Endothelial cell of umbilical vein (primary cell): ENCODE measurements around the gene PPP4R4. TPM values are rescaled to one million over a fixed set of nuclear protein-coding genes. Genes with fewer than 3 reads are reported as not detected.
A peak's percentile ranks its signal among the peaks of the same experiment; 100 is the strongest.

Experiments used
- Bru-seq: library from RNA; stranded (reverse); fragments of 400-500 nt; gene quantifications from one replicate; lab custom pipeline; 2021; lab: Mats Ljungman, UMichigan
- BruChase-seq, 2 experiments: library from RNA; stranded (reverse); fragments of 400-500 nt; gene quantifications; one replicate each; lab custom pipeline; 2021; lab: Mats Ljungman, UMichigan
- BruUV-seq: library from RNA; stranded (reverse); fragments of 400-500 nt; replicated peaks from 2 replicates; lab custom pipeline; 2021; lab: Mats Ljungman, UMichigan
- CTCF ChIA-PET: fragments of 300-600, 350-600 bp; sonication (Branson Sonifier 250); formaldehyde crosslinking; loops from one replicate; lab custom pipeline; 2021; ENCODE audit warnings: antibody characterized with exemption, inconsistent platforms; lab: Charles Lee
- POLR2A ChIA-PET: fragments of 300-600, 350-600 bp; sonication (Branson Sonifier 250); formaldehyde crosslinking; loops from one replicate; lab custom pipeline; 2021; ENCODE audit warnings: antibody characterized with exemption, inconsistent platforms; lab: Charles Lee
- DNase-seq: peaks from one replicate; pipeline ENCODE4 v3.0.0-alpha.2; 2011; ENCODE audit warnings: low read depth, low spot score
- FAIRE-seq: peaks from 2 replicates; lab custom pipeline; 2011; peaks lifted over from hg19 to GRCh38; lab: Jason Lieb, UNC
- H2AFZ ChIP-seq: 2 replicates; pipeline ENCODE4 v1.6.0; 2012; ENCODE audit warnings: low read depth, low read length, control low read depth, inconsistent platforms
- H3K27ac ChIP-seq: 2 replicates; pipeline ENCODE4 v1.5.1; 2011; ENCODE audit warnings: low read depth, mild to moderate bottlenecking, control low read depth, low read length, moderate library complexity; ENCODE audit not compliant: insufficient read depth
- H3K27me3 ChIP-seq, 2 experiments: 2 replicates each; pipeline versions ENCODE4 v1.6.0 to v1.6.1; 2011; ENCODE audit warnings: low read length in 2 of 2, mixed read lengths in 1 of 2; ENCODE audit not compliant: control insufficient read depth in 2 of 2, insufficient read depth in 2 of 2
- H3K36me3 ChIP-seq, 2 experiments: 2 replicates in 1 of 2; 3 replicates in 1 of 2; pipeline ENCODE4 v1.5.1; 2011; ENCODE audit warnings: low read length in 2 of 2, mild to moderate bottlenecking in 1 of 2, moderate library complexity in 1 of 2; ENCODE audit not compliant: control insufficient read depth in 2 of 2, insufficient read depth in 2 of 2; ENCODE audit errors: extremely low read depth in 1 of 2
- H3K4me1 ChIP-seq: 3 replicates; pipeline ENCODE4 v1.5.1; 2011; ENCODE audit warnings: mild to moderate bottlenecking, low read length; ENCODE audit not compliant: control insufficient read depth, insufficient read depth; ENCODE audit errors: extremely low read depth
- H3K4me2 ChIP-seq: 2 replicates; pipeline ENCODE4 v1.6.1; 2011; ENCODE audit warnings: low read length, control low read depth, mixed read lengths; ENCODE audit not compliant: insufficient read depth
- H3K4me3 ChIP-seq, 3 experiments: fragments of 200-600 bp in 1 of 3; sonication (generic), shearing (Covaris generic) in 1 of 3; replicated peaks in 1 of 3; 2 replicates each; pipeline ENCODE4 v1.5.1; 2011 to 2016; ENCODE audit warnings: control low read depth in 3 of 3, low read length in 3 of 3, mild to moderate bottlenecking in 2 of 3, inconsistent platforms in 1 of 3, low read depth in 1 of 3, moderate library complexity in 1 of 3; ENCODE audit not compliant: insufficient read depth in 1 of 3
- H3K79me2 ChIP-seq: 2 replicates; pipeline ENCODE4 v1.6.0; 2012; ENCODE audit warnings: low read length, inconsistent platforms; ENCODE audit not compliant: control insufficient read depth, insufficient read depth
- H3K9ac ChIP-seq: replicated peaks from 2 replicates; pipeline ENCODE3; 2011; ENCODE audit warnings: low read length, control low read depth; ENCODE audit not compliant: insufficient read depth; ENCODE audit errors: extremely low read depth
- H3K9me1 ChIP-seq: replicated peaks from 3 replicates; pipeline ENCODE4 v1.6.0; 2011; ENCODE audit warnings: mild to moderate bottlenecking, low read length; ENCODE audit not compliant: control insufficient read depth, insufficient read depth; ENCODE audit errors: extremely low read depth
- H3K9me3 ChIP-seq: replicated peaks from 2 replicates; pipeline ENCODE4 v1.5.1; 2012; ENCODE audit warnings: low read length, inconsistent platforms; ENCODE audit not compliant: control insufficient read depth, insufficient read depth
- H4K20me1 ChIP-seq: replicated peaks from 2 replicates; pipeline ENCODE3; 2011; ENCODE audit warnings: mild to moderate bottlenecking, low read length; ENCODE audit not compliant: control insufficient read depth, insufficient read depth; ENCODE audit errors: extremely low read depth
- CTCF ChIP-seq, 2 donors: IDR thresholded peaks; 1 replicate in 1 of 2; 2 replicates in 1 of 2; pipeline ENCODE4 v1.5.1; 2011; ENCODE audit warnings: low read length in 2 of 2, mild to moderate bottlenecking in 2 of 2, moderate library complexity in 2 of 2, control low read depth in 1 of 2, inconsistent platforms in 1 of 2, low read depth in 1 of 2; ENCODE audit not compliant: insufficient read depth in 1 of 2; ENCODE audit errors: extremely low read depth in 1 of 2
- EZH2 ChIP-seq: IDR thresholded peaks from 2 replicates; pipeline ENCODE4 v1.6.1; 2012; ENCODE audit warnings: borderline replicate concordance, low read depth, mild to moderate bottlenecking, moderate library complexity, low read length, inconsistent platforms; ENCODE audit not compliant: severe bottlenecking
- FOS ChIP-seq: IDR thresholded peaks from 2 replicates; pipeline ENCODE4 v1.6.1; 2011; ENCODE audit warnings: mild to moderate bottlenecking, low read length, moderate library complexity, borderline replicate concordance; ENCODE audit not compliant: insufficient read depth
- GATA2 ChIP-seq: IDR thresholded peaks from 2 replicates; pipeline ENCODE4 v1.7.0; 2011; ENCODE audit warnings: low read depth, mild to moderate bottlenecking, moderate library complexity, mixed read lengths, low read length; ENCODE audit not compliant: insufficient read length, insufficient read depth
- JUN ChIP-seq: IDR thresholded peaks from 2 replicates; pipeline ENCODE4 v1.6.1; 2011; ENCODE audit warnings: borderline replicate concordance, low read depth; ENCODE audit not compliant: insufficient read length, insufficient read depth
- MAX ChIP-seq: IDR thresholded peaks from 2 replicates; pipeline ENCODE4 v1.6.1; 2011; ENCODE audit not compliant: insufficient read depth, insufficient read length
- MYC ChIP-seq: IDR thresholded peaks from one replicate; pipeline ENCODE4 v1.6.1; 2011; ENCODE audit warnings: mild to moderate bottlenecking, low read depth, low read length
- POLR2A ChIP-seq: IDR thresholded peaks from 2 replicates; pipeline ENCODE4 v1.6.1; 2012; ENCODE audit warnings: low read depth, mild to moderate bottlenecking, control low read depth, low read length
- POLR2AphosphoS5 ChIP-seq: IDR thresholded peaks from 2 replicates; pipeline ENCODE4 v1.6.1; 2012; ENCODE audit warnings: low read depth, mild to moderate bottlenecking, control low read depth, low read length, moderate library complexity; ENCODE audit not compliant: insufficient read depth
- dilution Hi-C: fragments of 300-500 bp; cut with MboI; formaldehyde crosslinking; loops from one replicate; pipeline ENCODE4 v1.15.0; 2019; ENCODE audit warnings: low sequenced_read_pairs; ENCODE audit not compliant: extremely low pct_ligation_motif_present
- intact Hi-C: fragments of 100-400 bp; cut with micrococcal nuclease; formaldehyde crosslinking; loops from one replicate; pipeline ENCODE4 v1.10.0; 2022
- long read RNA-seq: library from polyadenylated mRNA; stranded (forward); transcript quantifications from one replicate; pipeline ENCODE4 v2.0.0, GENCODE V29; 2021
- polyA minus RNA-seq, 3 experiments: library from RNA; depleted of rRNA, polyadenylated mRNA; stranded (reverse); fragments of >200 nt; gene quantifications; 1 replicate in 1 of 3; 2 replicates in 2 of 3; pipeline ENCODE4 v1.2.3, GENCODE V29; 2011
- polyA plus RNA-seq, 4 experiments: library from polyadenylated mRNA; depleted of rRNA in 3 of 4; stranded (reverse) in 3 of 4; unstranded in 1 of 4; fragments of >200 nt; gene quantifications; 2 replicates each; pipeline versions ENCODE4 v1.2.1 to v1.2.3, GENCODE V29; 2011 to 2012; ENCODE audit warnings: missing spikeins in 1 of 4
- total RNA-seq: library from RNA; stranded (reverse); gene quantifications from 2 replicates; pipeline ENCODE4 v1.2.3, GENCODE V29; 2021

PPP4R4 gene
- not detected in 2 replicates for total RNA-seq
- polyA plus RNA-seq, result not detected in 2 replicates
- polyA plus RNA-seq (2011; cell fraction: cytosol; rRNA removed), result not detected in 2 replicates
- polyA plus RNA-seq (2011; cell fraction: nucleus; rRNA removed), result not detected in 2 replicates
- polyA plus RNA-seq (2012), result not detected in 2 replicates
- polyA minus RNA-seq, result 0.06 TPM in 1 of 2 replicates, not detected in the other
- not detected for polyA minus RNA-seq (2011; cell fraction: cytosol; rRNA and poly(A)+ RNA removed)
- polyA minus RNA-seq (2011; cell fraction: nucleus; rRNA and poly(A)+ RNA removed), result 0.10 TPM in 1 of 2 replicates, not detected in the other
- Bru-seq, nascent RNA, result percentile 10 among the genes with signal in this experiment
- percentile 9 among the genes with signal in this experiment for BruChase-seq, experiment 1, labeled RNA remaining after a 6-hour chase
- percentile 9 among the genes with signal in this experiment for BruChase-seq, experiment 2, labeled RNA remaining after a 2-hour chase
- long read RNA-seq, result 0 reads

GRCh38 chr14:94173885-94174603 is at the start of gene PPP4R4:
PPP4R4 (plus strand) TSS chr14:94174322; CDS start chr14:94174466, 144 bp downstream.
- CTCF ChIA-PET, result interaction anchor here (0.6 to 2.4 kb wide), 8 partner anchors 21 to 234 kb away, joined by 3 to 8 read pairs (median 3); no protein-coding TSS in a partner anchor
- peak; percentile 64 for DNase-seq
- H3K4me3 ChIP-seq, result peak within 1 kb of the TSS; percentile 8 to 39 (median 24)
- no peak for FAIRE-seq
- H3K27me3 ChIP-seq, result peaks cover 29 to 61% of the 10 kb centered on the region in 2 experiments
- TF ChIP-seq CTCF (IDR thresholded peaks at IDR 0.05; ENCODE audit: extremely low read depth in 1 of 2, insufficient read depth in 1 of 2, low read depth in 1 of 2, low read length in 2 of 2) (no peak), EZH2 (no peak), GATA2 (no peak), POLR2A (no peak), FOS (no peak), MYC (no peak), MAX (no peak), POLR2AphosphoS5 (no peak), JUN (no peak)
- intact Hi-C loops, result loop anchor here (5.0 kb wide), 1 partner anchor 92 kb away; the partner anchor contains the start of genes DDX24 and IFI27L1
- no peaks in the 10 kb centered on the region for H3K9me1 ChIP-seq
- dilution Hi-C loops, result no loop called here
- POLR2A ChIA-PET, result no interaction called here
- no peaks in the 10 kb centered on the region for H4K20me1 ChIP-seq
- BruUV-seq, result no TSS peak
- peak within 1 kb of the TSS; percentile 92 for H2AFZ ChIP-seq
- no peak within 1 kb of the TSS for H3K27ac ChIP-seq
- no peak within 1 kb of the TSS for H3K9ac ChIP-seq
- H3K36me3 ChIP-seq, result no peaks in the 10 kb centered on the region
- peaks cover 3% of the 10 kb centered on the region for H3K4me1 ChIP-seq
- H3K4me2 ChIP-seq, result peak within 1 kb of the TSS; percentile 55
- H3K9me3 ChIP-seq, result no peaks in the 10 kb centered on the region
- no peaks in the 10 kb centered on the region for H3K79me2 ChIP-seq
